Liver (tissue), 9 donors: ENCODE measurements around the gene COL26A1. TPM values are rescaled to one million over a fixed set of nuclear protein-coding genes. Genes with fewer than 3 reads are reported as not detected.

Experiments used
- DNase-seq: peaks from one replicate; pipeline ENCODE4 v3.0.0-alpha.2; 2017; ENCODE audit warnings: low spot score
- H3K27ac ChIP-seq, 2 donors: one replicate each; pipeline ENCODE4 v1.7.0; 2013; ENCODE audit warnings: inconsistent platforms in 2 of 2, low read length in 2 of 2, control low read depth in 1 of 2, low read depth in 1 of 2, mild to moderate bottlenecking in 1 of 2
- H3K27me3 ChIP-seq, 4 donors: one replicate each; pipeline versions ENCODE4 v1.6.1 to v1.7.0; 2013; ENCODE audit warnings: low read length in 3 of 4, inconsistent platforms in 1 of 4, mild to moderate bottlenecking in 1 of 4, moderate library complexity in 1 of 4; ENCODE audit not compliant: control insufficient read depth in 4 of 4, insufficient read depth in 4 of 4
- H3K36me3 ChIP-seq, 4 donors: one replicate each; pipeline versions ENCODE4 v1.6.1 to v1.7.0; 2013; ENCODE audit warnings: low read length in 3 of 4, mild to moderate bottlenecking in 3 of 4, low read depth in 1 of 4, moderate library complexity in 1 of 4; ENCODE audit not compliant: control insufficient read depth in 4 of 4, insufficient read depth in 3 of 4
- H3K4me1 ChIP-seq, 4 donors: one replicate each; pipeline versions ENCODE4 v1.6.1 to v1.7.0; 2013; ENCODE audit warnings: low read length in 3 of 4, mild to moderate bottlenecking in 3 of 4, moderate library complexity in 1 of 4; ENCODE audit not compliant: control insufficient read depth in 4 of 4, insufficient read depth in 4 of 4
- H3K4me3 ChIP-seq, 3 donors: one replicate each; pipeline versions ENCODE4 v1.6.1 to v1.7.0; 2013; ENCODE audit warnings: low read length in 3 of 3, control low read depth in 1 of 3, low read depth in 1 of 3, mild to moderate bottlenecking in 1 of 3
- H3K9ac ChIP-seq, 2 donors: one replicate each; pipeline ENCODE4 v1.7.0; 2013; ENCODE audit warnings: low read length in 2 of 2, mild to moderate bottlenecking in 2 of 2, moderate library complexity in 2 of 2, control low read depth in 1 of 2, low read depth in 1 of 2
- H3K9me3 ChIP-seq, 4 donors: one replicate each; pipeline versions ENCODE4 v1.6.1 to v1.7.0; 2013; ENCODE audit warnings: low read length in 3 of 4; ENCODE audit not compliant: control insufficient read depth in 4 of 4
- EGR1 ChIP-seq, 2 donors: IDR thresholded peaks; 2 replicates each; pipeline ENCODE4 v1.6.1; 2016 to 2018; ENCODE audit warnings: antibody characterized with exemption in 2 of 2, low read depth in 2 of 2
- FOXA1 ChIP-seq: IDR thresholded peaks from 2 replicates; pipeline ENCODE4 v1.6.1; 2016; ENCODE audit warnings: antibody characterized with exemption
- FOXA2 ChIP-seq: IDR thresholded peaks from 2 replicates; pipeline ENCODE4 v1.6.1; 2016; ENCODE audit warnings: antibody characterized with exemption
- GABPA ChIP-seq, 2 donors: IDR thresholded peaks in 1 of 2; conservative IDR thresholded peaks in 1 of 2; 2 replicates each; pipeline ENCODE4 v1.6.1; 2016; ENCODE audit warnings: antibody characterized with exemption in 2 of 2, mild to moderate bottlenecking in 1 of 2, moderate library complexity in 1 of 2
- HNF4A ChIP-seq, 2 donors: conservative IDR thresholded peaks; 2 replicates each; pipeline ENCODE4 v1.6.1; 2016; ENCODE audit warnings: antibody characterized with exemption in 2 of 2, mild to moderate bottlenecking in 2 of 2
- HNF4G ChIP-seq: IDR thresholded peaks from 2 replicates; pipeline ENCODE4 v1.6.1; 2016; ENCODE audit warnings: antibody characterized with exemption
- JUND ChIP-seq, 2 donors: IDR thresholded peaks; 2 replicates each; pipeline ENCODE4 v1.6.1; 2016; ENCODE audit warnings: antibody characterized with exemption in 2 of 2
- NR2F2 ChIP-seq: IDR thresholded peaks from 2 replicates; pipeline ENCODE4 v1.6.1; 2016; ENCODE audit warnings: antibody characterized with exemption
- RAD21 ChIP-seq, 2 donors: IDR thresholded peaks; 2 replicates each; pipeline ENCODE4 v1.6.1; 2016; ENCODE audit warnings: antibody characterized with exemption in 2 of 2, mild to moderate bottlenecking in 2 of 2
- RXRA ChIP-seq, 2 donors: IDR thresholded peaks; 2 replicates each; pipeline ENCODE4 v1.6.1; 2017 to 2018; ENCODE audit warnings: antibody characterized with exemption in 2 of 2, mild to moderate bottlenecking in 1 of 2
- SP1 ChIP-seq: IDR thresholded peaks from 2 replicates; pipeline ENCODE4 v1.6.1; 2018; ENCODE audit warnings: antibody characterized with exemption, mild to moderate bottlenecking
- TAF1 ChIP-seq: conservative IDR thresholded peaks from 2 replicates; pipeline ENCODE4 v1.6.1; 2016; ENCODE audit warnings: antibody characterized with exemption, mild to moderate bottlenecking
- YY1 ChIP-seq: IDR thresholded peaks from 2 replicates; pipeline ENCODE4 v1.6.1; 2016; ENCODE audit warnings: antibody characterized with exemption, mild to moderate bottlenecking
- WGBS: extraction: QIAGEN DNeasy Blood & Tissue Kit; methylation state at CpG from one replicate; pipeline ENCODE4 v1.1.7; 2013; 5-methylcytosine and 5-hydroxymethylcytosine counted together
- polyA plus RNA-seq, 2 donors: library from polyadenylated mRNA; stranded (reverse) in 1 of 2; unstranded in 1 of 2; fragments of 200-250 nt in 1 of 2; fragments of >200 nt in 1 of 2; fragmentation: Nextera tagmentation in 1 of 2; extraction: Ambion mirVana in 1 of 2; gene quantifications; one replicate each; pipeline versions ENCODE4 v1.2.1 to v1.2.3, GENCODE V29; 2013 to 2015
- total RNA-seq, 2 donors: library from RNA; depleted of rRNA; stranded (reverse); fragments of >200 nt; gene quantifications; one replicate each; pipeline ENCODE4 v1.2.3, GENCODE V29; 2014
- TF ChIP-seq, protein P1 (sequence below): IDR thresholded peaks from 2 replicates; pipeline ENCODE4 v1.6.1; 2016; ENCODE audit warnings: antibody characterized with exemption
- TF ChIP-seq, protein P2 (sequence below): IDR thresholded peaks from 2 replicates; pipeline ENCODE4 v1.6.1; 2016; ENCODE audit warnings: antibody characterized with exemption
- TF ChIP-seq, protein P3 (sequence below): IDR thresholded peaks from 2 replicates; pipeline ENCODE4 v1.6.1; 2016; ENCODE audit warnings: antibody characterized with exemption, mild to moderate bottlenecking
- TF ChIP-seq, protein P4 (sequence below): fragments of 150-350 bp; IDR thresholded peaks from 2 replicates; pipeline ENCODE4 v1.5.1; 2017; ENCODE audit warnings: improper control_type of control experiment, low read depth, low read length; ENCODE audit not compliant: missing input control
- TF ChIP-seq, protein P5 (sequence below): IDR thresholded peaks from 2 replicates; pipeline ENCODE4 v1.6.1; 2016; ENCODE audit warnings: antibody characterized with exemption
- donor health status: healthy.
- donor health status: healthy.
- donor health status: healthy.
- donor health status: healthy.
- donor health status: healthy.

The COL26A1 gene
- total and polyA plus RNA-seq, 4 donors, result 0.76 to 1.8 (median 0.96) TPM

DNA sequence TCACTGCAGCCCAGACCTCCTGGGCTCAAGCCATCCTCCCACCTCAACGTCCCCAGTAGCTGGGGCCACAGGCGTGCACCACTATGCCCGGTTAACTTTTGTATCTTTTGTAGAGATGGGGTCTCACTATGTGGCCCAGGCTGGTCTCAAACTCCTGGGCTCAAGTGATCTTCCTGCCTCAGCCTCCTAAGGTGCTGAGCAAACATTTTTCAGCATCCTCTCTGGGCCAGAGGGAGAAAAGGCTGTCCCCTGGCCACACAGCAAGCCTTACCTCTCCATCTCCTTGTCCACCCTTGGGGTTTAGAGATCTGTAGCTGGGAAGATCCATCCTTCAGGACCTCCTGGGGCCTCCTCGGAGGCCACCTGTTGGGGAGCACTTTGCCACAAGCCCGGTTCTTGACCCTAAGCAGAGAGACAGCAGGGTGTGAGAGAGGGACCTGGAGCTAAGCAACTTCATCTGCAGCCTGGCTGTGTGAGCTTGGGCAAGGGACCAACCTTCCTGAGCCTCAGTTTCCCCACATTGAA lies 180.6 kb downstream of the COL26A1 start:
- no peak for DNase-seq
- Histone ChIP-seq H3K27me3 (no peaks in the 10 kb centered on the region), H3K9ac (no peak overlapping the region), H3K4me1 (peaks cover 0 to 7% (median 2%) of the 10 kb centered on the region in 4 donors), H3K27ac (no peak overlapping the region), H3K36me3 (no peaks in the 10 kb centered on the region), H3K4me3 (no peak overlapping the region), H3K9me3 (no peaks in the 10 kb centered on the region)
- TF ChIP-seq GABPA (IDR thresholded peaks at IDR 0.05 in 1 of 2, conservative IDR thresholded peaks at IDR 0.05 in 1 of 2) (no peak), TAF1 (no peak), FOXA1 (no peak), NR2F2 (no peak), RAD21 (IDR thresholded peaks at IDR 0.05) (no peak), RXRA (IDR thresholded peaks at IDR 0.05) (no peak), EGR1 (IDR thresholded peaks at IDR 0.05; ENCODE audit: low read depth in 2 of 2) (no peak), HNF4A (conservative IDR thresholded peaks at IDR 0.05) (no peak), SP1 (no peak), FOXA2 (no peak), JUND (IDR thresholded peaks at IDR 0.05) (no peak), HNF4G (no peak), YY1 (no peak)
- TF ChIP-seq, protein P1, sequence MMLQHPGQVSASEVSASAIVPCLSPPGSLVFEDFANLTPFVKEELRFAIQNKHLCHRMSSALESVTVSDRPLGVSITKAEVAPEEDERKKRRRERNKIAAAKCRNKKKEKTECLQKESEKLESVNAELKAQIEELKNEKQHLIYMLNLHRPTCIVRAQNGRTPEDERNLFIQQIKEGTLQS, result no peak
- TF ChIP-seq, protein P2, sequence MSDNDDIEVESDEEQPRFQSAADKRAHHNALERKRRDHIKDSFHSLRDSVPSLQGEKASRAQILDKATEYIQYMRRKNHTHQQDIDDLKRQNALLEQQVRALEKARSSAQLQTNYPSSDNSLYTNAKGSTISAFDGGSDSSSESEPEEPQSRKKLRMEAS, result no peak
- TF ChIP-seq, protein P3, sequence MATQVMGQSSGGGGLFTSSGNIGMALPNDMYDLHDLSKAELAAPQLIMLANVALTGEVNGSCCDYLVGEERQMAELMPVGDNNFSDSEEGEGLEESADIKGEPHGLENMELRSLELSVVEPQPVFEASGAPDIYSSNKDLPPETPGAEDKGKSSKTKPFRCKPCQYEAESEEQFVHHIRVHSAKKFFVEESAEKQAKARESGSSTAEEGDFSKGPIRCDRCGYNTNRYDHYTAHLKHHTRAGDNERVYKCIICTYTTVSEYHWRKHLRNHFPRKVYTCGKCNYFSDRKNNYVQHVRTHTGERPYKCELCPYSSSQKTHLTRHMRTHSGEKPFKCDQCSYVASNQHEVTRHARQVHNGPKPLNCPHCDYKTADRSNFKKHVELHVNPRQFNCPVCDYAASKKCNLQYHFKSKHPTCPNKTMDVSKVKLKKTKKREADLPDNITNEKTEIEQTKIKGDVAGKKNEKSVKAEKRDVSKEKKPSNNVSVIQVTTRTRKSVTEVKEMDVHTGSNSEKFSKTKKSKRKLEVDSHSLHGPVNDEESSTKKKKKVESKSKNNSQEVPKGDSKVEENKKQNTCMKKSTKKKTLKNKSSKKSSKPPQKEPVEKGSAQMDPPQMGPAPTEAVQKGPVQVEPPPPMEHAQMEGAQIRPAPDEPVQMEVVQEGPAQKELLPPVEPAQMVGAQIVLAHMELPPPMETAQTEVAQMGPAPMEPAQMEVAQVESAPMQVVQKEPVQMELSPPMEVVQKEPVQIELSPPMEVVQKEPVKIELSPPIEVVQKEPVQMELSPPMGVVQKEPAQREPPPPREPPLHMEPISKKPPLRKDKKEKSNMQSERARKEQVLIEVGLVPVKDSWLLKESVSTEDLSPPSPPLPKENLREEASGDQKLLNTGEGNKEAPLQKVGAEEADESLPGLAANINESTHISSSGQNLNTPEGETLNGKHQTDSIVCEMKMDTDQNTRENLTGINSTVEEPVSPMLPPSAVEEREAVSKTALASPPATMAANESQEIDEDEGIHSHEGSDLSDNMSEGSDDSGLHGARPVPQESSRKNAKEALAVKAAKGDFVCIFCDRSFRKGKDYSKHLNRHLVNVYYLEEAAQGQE, result no peak
- TF ChIP-seq, protein P4, sequence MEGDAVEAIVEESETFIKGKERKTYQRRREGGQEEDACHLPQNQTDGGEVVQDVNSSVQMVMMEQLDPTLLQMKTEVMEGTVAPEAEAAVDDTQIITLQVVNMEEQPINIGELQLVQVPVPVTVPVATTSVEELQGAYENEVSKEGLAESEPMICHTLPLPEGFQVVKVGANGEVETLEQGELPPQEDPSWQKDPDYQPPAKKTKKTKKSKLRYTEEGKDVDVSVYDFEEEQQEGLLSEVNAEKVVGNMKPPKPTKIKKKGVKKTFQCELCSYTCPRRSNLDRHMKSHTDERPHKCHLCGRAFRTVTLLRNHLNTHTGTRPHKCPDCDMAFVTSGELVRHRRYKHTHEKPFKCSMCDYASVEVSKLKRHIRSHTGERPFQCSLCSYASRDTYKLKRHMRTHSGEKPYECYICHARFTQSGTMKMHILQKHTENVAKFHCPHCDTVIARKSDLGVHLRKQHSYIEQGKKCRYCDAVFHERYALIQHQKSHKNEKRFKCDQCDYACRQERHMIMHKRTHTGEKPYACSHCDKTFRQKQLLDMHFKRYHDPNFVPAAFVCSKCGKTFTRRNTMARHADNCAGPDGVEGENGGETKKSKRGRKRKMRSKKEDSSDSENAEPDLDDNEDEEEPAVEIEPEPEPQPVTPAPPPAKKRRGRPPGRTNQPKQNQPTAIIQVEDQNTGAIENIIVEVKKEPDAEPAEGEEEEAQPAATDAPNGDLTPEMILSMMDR, result no peak
- TF ChIP-seq, protein P5, sequence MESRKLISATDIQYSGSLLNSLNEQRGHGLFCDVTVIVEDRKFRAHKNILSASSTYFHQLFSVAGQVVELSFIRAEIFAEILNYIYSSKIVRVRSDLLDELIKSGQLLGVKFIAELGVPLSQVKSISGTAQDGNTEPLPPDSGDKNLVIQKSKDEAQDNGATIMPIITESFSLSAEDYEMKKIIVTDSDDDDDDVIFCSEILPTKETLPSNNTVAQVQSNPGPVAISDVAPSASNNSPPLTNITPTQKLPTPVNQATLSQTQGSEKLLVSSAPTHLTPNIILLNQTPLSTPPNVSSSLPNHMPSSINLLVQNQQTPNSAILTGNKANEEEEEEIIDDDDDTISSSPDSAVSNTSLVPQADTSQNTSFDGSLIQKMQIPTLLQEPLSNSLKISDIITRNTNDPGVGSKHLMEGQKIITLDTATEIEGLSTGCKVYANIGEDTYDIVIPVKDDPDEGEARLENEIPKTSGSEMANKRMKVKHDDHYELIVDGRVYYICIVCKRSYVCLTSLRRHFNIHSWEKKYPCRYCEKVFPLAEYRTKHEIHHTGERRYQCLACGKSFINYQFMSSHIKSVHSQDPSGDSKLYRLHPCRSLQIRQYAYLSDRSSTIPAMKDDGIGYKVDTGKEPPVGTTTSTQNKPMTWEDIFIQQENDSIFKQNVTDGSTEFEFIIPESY, result no peak
- WGBS, result 54% methylated on average over 5 of the region's 5 CpGs
